ENCODE results near the gene TRIM31. TPM values are rescaled to one million over a fixed set of nuclear protein-coding genes. Genes with fewer than 3 reads are reported as not detected.
A peak's percentile ranks its signal among the peaks of the same experiment; 100 is the strongest.

Gene TRIM31
- not detected for total RNA-seq

- no peak within 1 kb of the TSS for H3K27ac Mint-ChIP-seq
- H3K27me3 Mint-ChIP-seq: peaks cover 56% of the 10 kb centered on the region
- H3K4me1 Mint-ChIP-seq: peaks cover 10% of the 10 kb centered on the region
- ATAC-seq (ENCODE audit: low read depth) (no peak), DNase-seq (no peak)
- H3K4me3 Mint-ChIP-seq: no peak within 1 kb of the TSS
- H3K36me3 Mint-ChIP-seq: peaks cover 1% of the 10 kb centered on the region
- POLR2A ChIA-PET: no interaction called here
- no peaks in the 10 kb centered on the region for H3K9me3 Mint-ChIP-seq
Measured at GRCh38 chr6:30113003-30113759, at the start of gene TRIM31. Gene TRIM31 (minus strand): TSS chr6:30113090. CDS start chr6:30112805, 285 bp downstream.

- Mint-ChIP-seq H3K36me3 (no peaks in the 10 kb centered on the region), H3K9me3 (no peaks in the 10 kb centered on the region), H3K4me1 (peaks cover 22% of the 10 kb centered on the region), H3K4me3 (peak overlapping the region; percentile 3), H3K27ac (no peak overlapping the region), H3K27me3 (no peaks in the 10 kb centered on the region)
- POLR2A ChIA-PET: no interaction called here
- ATAC-seq (ENCODE audit: low read depth) (no peak), DNase-seq (no peak)
Measured at GRCh38 chr6:30162265-30163089, 49.6 kb upstream of the TRIM31 start.

- no peaks in the 10 kb centered on the region for H3K36me3 Mint-ChIP-seq
- H3K4me3 Mint-ChIP-seq: no peak within 1 kb of the TSS
- POLR2A ChIA-PET: no interaction called here
- ATAC-seq (ENCODE audit: low read depth) (no peak), DNase-seq (no peak)
- peaks cover 16% of the 10 kb centered on the region for H3K4me1 Mint-ChIP-seq
- no peak within 1 kb of the TSS for H3K27ac Mint-ChIP-seq
- H3K27me3 Mint-ChIP-seq: peaks cover 4% of the 10 kb centered on the region
- no peaks in the 10 kb centered on the region for H3K9me3 Mint-ChIP-seq
Measured at GRCh38 chr6:30160785-30161531, 48.1 kb upstream of the TRIM31 start, which contains the start of gene TRIM10. Gene TRIM10 (minus strand): TSS chr6:30161211. CDS start chr6:30160858, 353 bp downstream.

GRCh38 chr6:30160008-30160784 lies 47.3 kb upstream of the TRIM31 start:
- POLR2A ChIA-PET: no interaction called here

GRCh38 chr6:30158475-30159040 lies 45.7 kb upstream of the TRIM31 start:
- ATAC-seq (ENCODE audit: low read depth) (no peak), DNase-seq (no peak)
- POLR2A ChIA-PET: no interaction called here
- Mint-ChIP-seq H3K27ac (no peak overlapping the region), H3K36me3 (no peaks in the 10 kb centered on the region), H3K4me3 (no peak overlapping the region), H3K27me3 (peaks cover 10% of the 10 kb centered on the region), H3K4me1 (peaks cover 16% of the 10 kb centered on the region), H3K9me3 (no peaks in the 10 kb centered on the region)

More at GRCh38 chr6:30160008-30160784, 47.3 kb upstream of the TRIM31 start:
- ATAC-seq (ENCODE audit: low read depth) (no peak), DNase-seq (no peak)
- H3K27me3 Mint-ChIP-seq: peaks cover 5% of the 10 kb centered on the region
- H3K4me1 Mint-ChIP-seq: peaks cover 16% of the 10 kb centered on the region
- H3K9me3 Mint-ChIP-seq: no peaks in the 10 kb centered on the region
- no peaks in the 10 kb centered on the region for H3K36me3 Mint-ChIP-seq
- no peak overlapping the region for H3K4me3 Mint-ChIP-seq
- no peak overlapping the region for H3K27ac Mint-ChIP-seq

- DNase-seq: no peak
- no peaks in the 10 kb centered on the region for H3K36me3 Mint-ChIP-seq
- peaks cover 13% of the 10 kb centered on the region for H3K4me1 Mint-ChIP-seq
- ATAC-seq (ENCODE audit: low read depth): no peak
- POLR2A ChIA-PET: no interaction called here
- H3K27me3 Mint-ChIP-seq: peaks cover 13% of the 10 kb centered on the region
- H3K9me3 Mint-ChIP-seq: no peaks in the 10 kb centered on the region
- H3K4me3 Mint-ChIP-seq: no peak overlapping the region
- no peak overlapping the region for H3K27ac Mint-ChIP-seq
Measured at GRCh38 chr6:30157999-30158398, 45.1 kb upstream of the TRIM31 start.

GRCh38 chr6:30157581-30157980 lies 44.7 kb upstream of the TRIM31 start:
- peaks cover 16% of the 10 kb centered on the region for H3K27me3 Mint-ChIP-seq
- H3K4me1 Mint-ChIP-seq: peaks cover 13% of the 10 kb centered on the region
- no peak overlapping the region for H3K27ac Mint-ChIP-seq
- no peaks in the 10 kb centered on the region for H3K9me3 Mint-ChIP-seq
- no peak overlapping the region for H3K4me3 Mint-ChIP-seq
- DNase-seq (no peak), ATAC-seq (ENCODE audit: low read depth) (no peak)
- no peaks in the 10 kb centered on the region for H3K36me3 Mint-ChIP-seq
- POLR2A ChIA-PET: no interaction called here

- no peaks in the 10 kb centered on the region for H3K9me3 Mint-ChIP-seq
- no peak overlapping the region for H3K27ac Mint-ChIP-seq
- POLR2A ChIA-PET: no interaction called here
- H3K4me3 Mint-ChIP-seq: no peak overlapping the region
- H3K36me3 Mint-ChIP-seq: no peaks in the 10 kb centered on the region
- peaks cover 9% of the 10 kb centered on the region for H3K4me1 Mint-ChIP-seq
- H3K27me3 Mint-ChIP-seq: peaks cover 19% of the 10 kb centered on the region
- ATAC-seq (ENCODE audit: low read depth): no peak
- DNase-seq: no peak
Measured at GRCh38 chr6:30156774-30157173, 43.9 kb upstream of the TRIM31 start.

GRCh38 chr6:30156262-30156599 lies 43.3 kb upstream of the TRIM31 start:
- Mint-ChIP-seq H3K36me3 (no peaks in the 10 kb centered on the region), H3K27me3 (peaks cover 19% of the 10 kb centered on the region), H3K4me3 (no peak overlapping the region), H3K27ac (no peak overlapping the region), H3K9me3 (no peaks in the 10 kb centered on the region), H3K4me1 (peaks cover 13% of the 10 kb centered on the region)
- ATAC-seq (ENCODE audit: low read depth) (no peak), DNase-seq (no peak)
- POLR2A ChIA-PET: no interaction called here

- Mint-ChIP-seq H3K27ac (no peak overlapping the region), H3K4me1 (peaks cover 13% of the 10 kb centered on the region), H3K36me3 (no peaks in the 10 kb centered on the region), H3K9me3 (no peaks in the 10 kb centered on the region), H3K4me3 (no peak overlapping the region), H3K27me3 (peaks cover 19% of the 10 kb centered on the region)
- ATAC-seq (ENCODE audit: low read depth) (no peak), DNase-seq (no peak)
- POLR2A ChIA-PET: no interaction called here
Measured at GRCh38 chr6:30155520-30156261, 42.8 kb upstream of the TRIM31 start.

- POLR2A ChIA-PET: no interaction called here
- H3K27me3 Mint-ChIP-seq: peaks cover 21% of the 10 kb centered on the region
Measured at GRCh38 chr6:30154709-30155519, 42.0 kb upstream of the TRIM31 start.

GRCh38 chr6:30154061-30154460 lies 41.2 kb upstream of the TRIM31 start:
- H3K27me3 Mint-ChIP-seq: peaks cover 21% of the 10 kb centered on the region
- no peak overlapping the region for H3K27ac Mint-ChIP-seq
- no peaks in the 10 kb centered on the region for H3K36me3 Mint-ChIP-seq
- no peak overlapping the region for H3K4me3 Mint-ChIP-seq
- DNase-seq (no peak), ATAC-seq (ENCODE audit: low read depth) (no peak)
- no peaks in the 10 kb centered on the region for H3K9me3 Mint-ChIP-seq
- peaks cover 16% of the 10 kb centered on the region for H3K4me1 Mint-ChIP-seq
- POLR2A ChIA-PET: no interaction called here

More at GRCh38 chr6:30154709-30155519, 42.0 kb upstream of the TRIM31 start:
- H3K4me1 Mint-ChIP-seq: peaks cover 16% of the 10 kb centered on the region
- no peak overlapping the region for H3K27ac Mint-ChIP-seq
- no peak for DNase-seq
- no peak overlapping the region for H3K4me3 Mint-ChIP-seq
- no peaks in the 10 kb centered on the region for H3K36me3 Mint-ChIP-seq
- no peaks in the 10 kb centered on the region for H3K9me3 Mint-ChIP-seq
- no peak for ATAC-seq (ENCODE audit: low read depth)

All from activated naive CD8-positive, alpha-beta T cell treated with anti-CD3 and anti-CD28 coated beads, Interleukin-2, amount 10 ng/mL, durations not matched to agents 7 days and 5 days (primary cell).